IMR-90 (cell line): ENCODE data around the gene SPPL2B. TPM values are rescaled to one million over a fixed set of nuclear protein-coding genes. Genes with fewer than 3 reads are reported as not detected.

ENCODE experiments used
- ATAC-seq: fragments of 200-7000 bp; cut with Tn5 transposase; 2 replicates; pipeline ENCODE4 v1.9.1; 2020; ENCODE audit warnings: low read depth, mild to moderate bottlenecking, moderate library complexity
- BruUV-seq: library from RNA; stranded (reverse); fragments of 400-500 nt; replicated peaks from 2 replicates; lab custom pipeline; 2021; lab: Mats Ljungman, UMichigan
- CTCF ChIA-PET: fragments of 300-600 bp; formaldehyde crosslinking; extraction: SDS; loops from one replicate; lab custom pipeline; 2021; ENCODE audit warnings: antibody characterized with exemption; lab: Yijun Ruan, JAX
- POLR2A ChIA-PET: fragments of 300-600 bp; sonication (Branson Sonifier 250); formaldehyde crosslinking; loops from one replicate; lab custom pipeline; 2022; ENCODE audit warnings: antibody characterized with exemption; ENCODE audit not compliant: unreplicated experiment; lab: Charles Lee
- DNase-seq: peaks from one replicate; pipeline ENCODE4 v3.0.0; 2013
- H2AFZ ChIP-seq: replicated peaks from 2 replicates; pipeline ENCODE3; 2013; ENCODE audit warnings: low read length, mild to moderate bottlenecking; ENCODE audit not compliant: poor library complexity
- H2AK5ac ChIP-seq: 2 replicates; pipeline ENCODE4 v1.6.1; 2013; ENCODE audit warnings: low read depth, low read length, inconsistent platforms
- H2AK9ac ChIP-seq: replicated peaks from 2 replicates; pipeline ENCODE3; 2013; ENCODE audit warnings: mild to moderate bottlenecking, low read depth, low read length, moderate library complexity; ENCODE audit not compliant: poor library complexity
- H2BK120ac ChIP-seq: 2 replicates; pipeline ENCODE4 v1.6.1; 2013; ENCODE audit warnings: low read depth, low read length, inconsistent platforms
- H2BK15ac ChIP-seq: 3 replicates; pipeline ENCODE4 v1.6.1; 2013; ENCODE audit warnings: low read depth, low read length, inconsistent platforms
- H2BK20ac ChIP-seq: 2 replicates; pipeline ENCODE4 v1.6.1; 2013; ENCODE audit warnings: low read depth, mild to moderate bottlenecking, inconsistent platforms, low read length, moderate library complexity
- H2BK5ac ChIP-seq: 2 replicates; pipeline ENCODE4 v1.6.1; 2013; ENCODE audit warnings: mild to moderate bottlenecking, low read depth, low read length, inconsistent platforms; ENCODE audit not compliant: poor library complexity, severe bottlenecking
- H3K14ac ChIP-seq: replicated peaks from 2 replicates; pipeline ENCODE4 v1.6.1; 2013; ENCODE audit warnings: low read depth, low read length, inconsistent platforms
- H3K18ac ChIP-seq: 2 replicates; pipeline ENCODE4 v1.6.1; 2013; ENCODE audit warnings: low read depth, low read length, control low read depth
- H3K23ac ChIP-seq: 2 replicates; pipeline ENCODE4 v1.6.1; 2013; ENCODE audit warnings: low read depth, low read length, inconsistent platforms
- H3K27ac ChIP-seq: 2 replicates; pipeline ENCODE4 v1.5.1; 2013; ENCODE audit warnings: mild to moderate bottlenecking, control low read depth, low read length; ENCODE audit not compliant: insufficient read depth
- H3K27me3 ChIP-seq: 2 replicates; pipeline ENCODE4 v1.6.1; 2013; ENCODE audit warnings: low read length; ENCODE audit not compliant: control insufficient read depth, insufficient read depth
- H3K36me3 ChIP-seq: 2 replicates; pipeline ENCODE4 v1.6.1; 2013; ENCODE audit warnings: low read length, mixed read lengths; ENCODE audit not compliant: control insufficient read depth, insufficient read depth
- H3K4ac ChIP-seq: 2 replicates; pipeline ENCODE4 v1.6.1; 2013; ENCODE audit warnings: low read depth, low read length, inconsistent platforms
- H3K4me1 ChIP-seq: 2 replicates; pipeline ENCODE4 v1.6.1; 2013; ENCODE audit warnings: low read length, mixed read lengths; ENCODE audit not compliant: control insufficient read depth, insufficient read depth
- H3K4me2 ChIP-seq: 2 replicates; pipeline ENCODE4 v1.6.1; 2013; ENCODE audit warnings: low read depth, mild to moderate bottlenecking, control low read depth, low read length, moderate library complexity
- H3K4me3 ChIP-seq: 2 replicates; pipeline ENCODE4 v1.5.1; 2013; ENCODE audit warnings: low read depth, mild to moderate bottlenecking, control low read depth, low read length, moderate library complexity; ENCODE audit not compliant: insufficient read depth
- H3K56ac ChIP-seq: 2 replicates; pipeline ENCODE4 v1.6.1; 2013; ENCODE audit warnings: low read length, inconsistent platforms; ENCODE audit not compliant: insufficient read depth; ENCODE audit errors: extremely low read depth
- H3K79me1 ChIP-seq, 2 experiments: 2 replicates each; pipeline ENCODE4 v1.6.1; 2013; ENCODE audit warnings: low read length in 2 of 2, inconsistent platforms in 1 of 2, low read depth in 1 of 2
- H3K9ac ChIP-seq: 2 replicates; pipeline ENCODE4 v1.6.1; 2013; ENCODE audit warnings: low read depth, low read length, control low read depth
- H3K9me1 ChIP-seq: 2 replicates; pipeline ENCODE4 v1.6.1; 2013; ENCODE audit warnings: low read length, inconsistent platforms; ENCODE audit not compliant: insufficient read depth
- H3K9me3 ChIP-seq: 2 replicates; pipeline ENCODE4 v1.6.1; 2013; ENCODE audit warnings: low read length; ENCODE audit not compliant: control insufficient read depth, insufficient read depth
- H4K20me1 ChIP-seq: 2 replicates; pipeline ENCODE4 v1.6.1; 2013; ENCODE audit warnings: low read length, inconsistent platforms; ENCODE audit not compliant: insufficient read depth
- H4K5ac ChIP-seq: 2 replicates; pipeline ENCODE4 v1.6.1; 2013; ENCODE audit warnings: mild to moderate bottlenecking, low read depth, low read length, control low read depth
- H4K8ac ChIP-seq, 2 experiments: 2 replicates each; pipeline ENCODE4 v1.6.1; 2013; ENCODE audit warnings: low read depth in 2 of 2, low read length in 2 of 2, control low read depth in 1 of 2, inconsistent platforms in 1 of 2
- H4K91ac ChIP-seq: 2 replicates; pipeline ENCODE4 v1.6.1; 2013; ENCODE audit warnings: low read depth, low read length, inconsistent platforms; ENCODE audit not compliant: insufficient read depth
- CEBPB ChIP-seq: IDR thresholded peaks from 2 replicates; pipeline ENCODE4 v1.6.1; 2012; ENCODE audit warnings: low read depth, low read length, improper control_type of control experiment
- CHD1 ChIP-seq: IDR thresholded peaks from 2 replicates; pipeline ENCODE4 v1.6.1; 2012; ENCODE audit warnings: low read depth, low read length, improper control_type of control experiment
- RAD21 ChIP-seq: IDR thresholded peaks from 2 replicates; pipeline ENCODE4 v1.6.1; 2012; ENCODE audit warnings: low read length, improper control_type of control experiment
- USF2 ChIP-seq: fragments of 150-350 bp; IDR thresholded peaks from 2 replicates; pipeline ENCODE4 v1.6.1; 2017; ENCODE audit warnings: mild to moderate bottlenecking, antibody characterized with exemption, low read length, low read depth
- WGBS, 2 experiments: methylation state at CpG; one replicate each; pipeline versions ENCODE4 v1.1.5 to v1.1.7; 2013; ENCODE audit warnings: missing lambda C conversion rate in 2 of 2; ENCODE audit not compliant: insufficient read length in 1 of 2; ENCODE audit errors: extremely low coverage in 2 of 2; 5-methylcytosine and 5-hydroxymethylcytosine counted together
- dilution Hi-C: fragments of 300-500 bp; cut with HindIII; formaldehyde crosslinking; loops from one replicate; pipeline ENCODE4 v1.14.3; 2018; ENCODE audit warnings: low sequenced_read_pairs; ENCODE audit not compliant: unreplicated experiment
- in situ Hi-C: fragments of 300-500 bp; cut with MboI; formaldehyde crosslinking; loops from 3 replicates; pipeline ENCODE4 v1.14.3; 2019; ENCODE audit warnings: low sequenced_read_pairs, inconsistent platforms, mixed read lengths
- intact Hi-C: fragments of 100-400 bp; cut with micrococcal nuclease; formaldehyde crosslinking; loops from 2 replicates; pipeline ENCODE4 v1.10.0; 2022
- polyA plus RNA-seq, 3 experiments: library from polyadenylated mRNA; depleted of rRNA; stranded (reverse); fragments of >200 nt; gene quantifications; 2 replicates each; pipeline ENCODE4 v1.2.3, GENCODE V29; 2012; ENCODE audit warnings: low replicate concordance in 1 of 3
- total RNA-seq: library from RNA; depleted of rRNA; stranded (reverse); fragments of >200 nt; gene quantifications from 2 replicates; pipeline ENCODE4 v1.2.3, GENCODE V29; 2012

Gene SPPL2B
- total and polyA plus RNA-seq, 2 of the 4 experiments (the other 2 are of a cell fraction) = 3.4 to 45.7 TPM

DNA sequence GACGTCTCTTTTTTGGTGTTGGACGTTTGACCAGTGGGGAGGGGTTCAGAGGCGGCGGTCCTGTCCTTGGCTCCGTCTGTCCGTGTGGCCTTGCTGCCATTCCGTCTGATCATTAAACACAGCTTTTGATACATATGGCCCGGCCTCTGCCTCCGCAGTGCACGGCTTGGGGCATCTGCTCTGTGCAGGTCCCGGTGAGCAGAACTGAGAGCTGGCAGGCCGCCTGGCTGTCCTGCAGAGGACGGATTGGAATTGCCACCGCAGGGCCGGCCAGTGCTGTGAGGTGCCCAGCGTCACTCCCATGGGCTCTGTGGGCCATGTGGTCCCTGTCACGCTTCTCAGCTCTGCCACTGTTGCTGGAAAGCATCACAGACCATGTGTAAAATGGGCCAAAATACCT, 26.2 kb downstream of the SPPL2B start:
- Histone ChIP-seq H2BK120ac (no peak overlapping the region), H2BK20ac (no peak overlapping the region), H3K27me3 (peaks cover 10% of the 10 kb centered on the region), H3K23ac (no peak overlapping the region), H3K9me3 (no peaks in the 10 kb centered on the region), H2AK9ac (peak overlapping the region; percentile 28), H3K9ac (no peak overlapping the region), H3K14ac (no peak overlapping the region), H3K36me3 (peaks cover 27% of the 10 kb centered on the region), H3K4me2 (no peak overlapping the region), H3K9me1 (no peaks in the 10 kb centered on the region), H2AK5ac (no peak overlapping the region), H3K27ac (no peak overlapping the region), H4K8ac (no peak overlapping the region), H3K18ac (no peak overlapping the region), H4K20me1 (no peaks in the 10 kb centered on the region), H3K4me3 (no peak overlapping the region), H3K79me1 (no peaks in the 10 kb centered on the region), H2AFZ (no peak overlapping the region), H3K56ac (no peak overlapping the region), H2BK5ac (no peak overlapping the region), H4K91ac (no peak overlapping the region), H2BK15ac (no peak overlapping the region), H3K4me1 (no peaks in the 10 kb centered on the region), H3K4ac (no peak overlapping the region), H4K5ac (no peak overlapping the region)
- WGBS, 2 experiments = 99% methylated on average over 7 of the region's 17 CpGs; no CpG with 5 or more reads in 1 of the 2 experiments
- BruUV-seq = no TSS peak
- in situ Hi-C loops (no loop called here), dilution Hi-C loops (no loop called here), intact Hi-C loops (no loop called here)
- no peak for DNase-seq
- TF ChIP-seq RAD21 (no peak), CEBPB (no peak), CHD1 (no peak), USF2 (no peak)
- POLR2A ChIA-PET = no interaction called here
- CTCF ChIA-PET = no interaction called here
- no peak for ATAC-seq
